Sigmoid colon (tissue), 7 donors: ENCODE measurements around the gene BCAT1. TPM values are rescaled to one million over a fixed set of nuclear protein-coding genes. Genes with fewer than 3 reads are reported as not detected.

Experiments
- DNase-seq: peaks from one replicate; pipeline ENCODE4 v3.0.0-alpha.2; 2019
- H3K27ac ChIP-seq, 4 donors: fragments of 200-600 bp; sonication (generic); one replicate each; pipeline ENCODE4 v1.5.1; 2016 to 2019; ENCODE audit warnings: mild to moderate bottlenecking in 1 of 4
- H3K27me3 ChIP-seq, 3 donors: fragments of 200-600 bp; sonication (generic); one replicate each; pipeline ENCODE4 v1.5.1; 2019; ENCODE audit warnings: mild to moderate bottlenecking in 1 of 3
- H3K36me3 ChIP-seq, 4 donors: fragments of 200-600 bp; sonication (generic); one replicate each; pipeline ENCODE4 v1.5.1; 2016 to 2019
- H3K4me1 ChIP-seq, 4 donors: fragments of 200-600 bp; sonication (generic); one replicate each; pipeline ENCODE4 v1.5.1; 2017 to 2019
- H3K4me3 ChIP-seq, 4 donors: fragments of 200-600 bp; sonication (generic); one replicate each; pipeline ENCODE4 v1.5.1; 2017 to 2019; ENCODE audit warnings: mild to moderate bottlenecking in 2 of 4, moderate library complexity in 1 of 4
- H3K9me3 ChIP-seq, 4 donors: fragments of 200-600 bp in 3 of 4; sonication (generic) in 3 of 4; one replicate each; pipeline versions ENCODE4 v1.5.1 to v1.6.1; 2013 to 2019
- EP300 ChIP-seq, 4 donors: sonication (generic); formaldehyde crosslinking; IDR thresholded peaks; one replicate each; pipeline ENCODE4 v1.6.1; 2017; ENCODE audit warnings: antibody characterized with exemption in 4 of 4
- POLR2A ChIP-seq, 2 donors: fragments of 450-650 bp; IDR thresholded peaks; one replicate each; pipeline ENCODE4 v1.6.1; 2016; ENCODE audit warnings: antibody characterized with exemption in 2 of 2, mild to moderate bottlenecking in 2 of 2, moderate library complexity in 2 of 2
- POLR2AphosphoS5 ChIP-seq, 4 donors: sonication (generic); formaldehyde crosslinking; IDR thresholded peaks; one replicate each; pipeline ENCODE4 v1.6.1; 2017; ENCODE audit warnings: antibody characterized with exemption in 4 of 4
- WGBS, 2 donors: extraction: QIAGEN DNeasy Blood & Tissue Kit; methylation state at CpG; one replicate each; pipeline ENCODE4 v1.1.7; 2013; 5-methylcytosine and 5-hydroxymethylcytosine counted together
- intact Hi-C: fragments of 100-400 bp; cut with DNase I; formaldehyde crosslinking; loops from one replicate; pipeline ENCODE4 v1.15.1; 2023
- polyA plus RNA-seq, 3 donors: library from polyadenylated mRNA; stranded (reverse); fragments of 200-250 nt; gene quantifications; one replicate each; pipeline ENCODE4 v1.2.3, GENCODE V29; 2013
- total RNA-seq, 4 donors: library from RNA; depleted of rRNA; stranded (reverse); fragments of >200 nt; gene quantifications; one replicate each; pipeline ENCODE4 v1.1.0, GENCODE V29; 2016
- TF ChIP-seq, protein P1 (sequence below), 4 experiments: fragments of 450-650 bp in 3 of 4; fragments of 200-600 bp in 1 of 4; IDR thresholded peaks; one replicate each; pipeline ENCODE4 v1.5.1; 2016 to 2019; ENCODE audit warnings: antibody characterized with exemption in 4 of 4, mild to moderate bottlenecking in 3 of 4, moderate library complexity in 2 of 4
- donor health status: healthy with polysubstance abuse.
- donor health status: Bipolar disorder and iron deficiency.
- donor health status: healthy.

BCAT1 gene
- total and polyA plus RNA-seq, 7 donors: 2.1 to 20.3 (median 12.0) TPM

DNA sequence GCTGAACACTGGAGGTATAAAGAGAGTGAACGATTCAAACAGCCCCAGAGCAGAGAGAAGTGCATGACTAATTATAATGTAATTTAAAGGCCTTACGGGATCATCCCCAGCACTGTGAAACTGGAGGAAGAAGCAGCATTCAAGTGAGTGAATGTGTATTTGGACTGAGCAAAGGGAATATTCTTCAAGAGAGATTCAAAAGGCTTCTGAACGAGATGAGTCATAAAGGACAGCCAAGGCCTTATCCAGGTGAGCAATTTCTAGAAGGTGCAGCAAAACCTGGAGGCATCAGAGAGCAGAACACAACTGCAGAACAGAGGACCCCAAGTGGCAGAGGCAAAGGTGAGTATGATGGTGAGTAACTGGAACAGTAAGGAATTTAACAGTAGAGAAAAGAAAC is 127.2 kb downstream of the BCAT1 start:
- 73 to 74% methylated on average over 3 of the region's 3 CpGs for WGBS, 2 donors
- peak overlapping the region in 1 of 4 donors; percentile 4 for H3K27ac ChIP-seq

DNA sequence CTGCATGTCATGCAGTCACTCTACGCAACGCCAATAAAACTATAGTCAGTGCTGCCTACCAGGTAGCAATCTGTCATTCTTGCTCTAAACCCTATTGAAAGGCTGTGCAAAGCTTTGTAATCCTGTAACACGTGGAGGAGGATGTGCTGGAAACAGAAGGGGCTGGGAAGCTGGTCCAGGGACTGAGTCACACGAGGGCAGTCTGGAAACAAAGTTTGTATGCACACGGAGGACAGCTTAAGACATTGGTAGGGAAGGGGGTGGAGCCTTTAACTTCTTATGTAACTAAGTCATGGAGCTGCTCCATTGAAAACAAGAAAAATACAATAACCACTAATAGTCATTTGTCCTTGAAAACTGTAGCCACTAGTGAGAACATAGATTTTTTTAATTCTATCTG is 128.0 kb downstream of the BCAT1 start:
- Histone ChIP-seq H3K4me3 (no peak overlapping the region), H3K27ac (no peak overlapping the region), H3K4me1 (no peaks in the 10 kb centered on the region), H3K27me3 (no peaks in the 10 kb centered on the region), H3K36me3 (no peaks in the 10 kb centered on the region), H3K9me3 (no peaks in the 10 kb centered on the region)
- no peak for TF ChIP-seq POLR2AphosphoS5 (IDR thresholded peaks at IDR 0.05)
- intact Hi-C loops: no loop called here
- 72 to 78% methylated on average over 5 of the region's 5 CpGs for WGBS, 2 donors
- DNase-seq: no peak

More for the DNA sequence above, 127.2 kb downstream of the BCAT1 start:
- no peak for TF ChIP-seq EP300 (IDR thresholded peaks at IDR 0.05)
- TF ChIP-seq, protein P1, sequence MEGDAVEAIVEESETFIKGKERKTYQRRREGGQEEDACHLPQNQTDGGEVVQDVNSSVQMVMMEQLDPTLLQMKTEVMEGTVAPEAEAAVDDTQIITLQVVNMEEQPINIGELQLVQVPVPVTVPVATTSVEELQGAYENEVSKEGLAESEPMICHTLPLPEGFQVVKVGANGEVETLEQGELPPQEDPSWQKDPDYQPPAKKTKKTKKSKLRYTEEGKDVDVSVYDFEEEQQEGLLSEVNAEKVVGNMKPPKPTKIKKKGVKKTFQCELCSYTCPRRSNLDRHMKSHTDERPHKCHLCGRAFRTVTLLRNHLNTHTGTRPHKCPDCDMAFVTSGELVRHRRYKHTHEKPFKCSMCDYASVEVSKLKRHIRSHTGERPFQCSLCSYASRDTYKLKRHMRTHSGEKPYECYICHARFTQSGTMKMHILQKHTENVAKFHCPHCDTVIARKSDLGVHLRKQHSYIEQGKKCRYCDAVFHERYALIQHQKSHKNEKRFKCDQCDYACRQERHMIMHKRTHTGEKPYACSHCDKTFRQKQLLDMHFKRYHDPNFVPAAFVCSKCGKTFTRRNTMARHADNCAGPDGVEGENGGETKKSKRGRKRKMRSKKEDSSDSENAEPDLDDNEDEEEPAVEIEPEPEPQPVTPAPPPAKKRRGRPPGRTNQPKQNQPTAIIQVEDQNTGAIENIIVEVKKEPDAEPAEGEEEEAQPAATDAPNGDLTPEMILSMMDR (IDR thresholded peaks at IDR 0.05): no peak
- TF ChIP-seq POLR2AphosphoS5 (IDR thresholded peaks at IDR 0.05): no peak
- TF ChIP-seq POLR2A (IDR thresholded peaks at IDR 0.05): no peak
- no peaks in the 10 kb centered on the region for H3K36me3 ChIP-seq
- no peak for DNase-seq
- no peaks in the 10 kb centered on the region for H3K27me3 ChIP-seq
- intact Hi-C loops: no loop called here
- H3K4me3 ChIP-seq: no peak overlapping the region
- H3K4me1 ChIP-seq: no peaks in the 10 kb centered on the region
- H3K9me3 ChIP-seq: no peaks in the 10 kb centered on the region

DNA sequence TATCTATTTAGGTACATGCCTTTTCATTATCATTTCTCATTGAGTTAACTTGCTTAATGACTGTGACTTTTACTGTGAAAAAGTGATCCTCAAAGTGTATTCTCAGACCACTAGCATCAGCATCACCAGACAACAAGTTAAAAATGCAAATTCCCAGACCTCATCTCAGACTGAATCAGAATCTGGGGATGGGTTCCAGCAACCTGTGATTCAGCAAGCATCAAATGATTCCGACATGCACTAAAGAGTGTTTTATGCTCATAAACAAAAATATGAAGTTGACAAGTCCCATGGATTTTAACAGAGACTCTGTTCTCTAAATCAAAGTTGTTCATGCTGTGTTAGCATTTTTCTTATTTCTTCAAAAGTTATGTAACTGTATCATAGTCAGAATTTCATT is 130.6 kb downstream of the BCAT1 start:
- H3K4me3 ChIP-seq: no peak overlapping the region
- no peaks in the 10 kb centered on the region for H3K4me1 ChIP-seq
- H3K27ac ChIP-seq: no peak overlapping the region
- TF ChIP-seq POLR2A (IDR thresholded peaks at IDR 0.05) (no peak), EP300 (IDR thresholded peaks at IDR 0.05) (no peak), POLR2AphosphoS5 (IDR thresholded peaks at IDR 0.05) (no peak)
- TF ChIP-seq, protein P1 (IDR thresholded peaks at IDR 0.05): no peak
- H3K27me3 ChIP-seq: no peaks in the 10 kb centered on the region
- no peaks in the 10 kb centered on the region for H3K9me3 ChIP-seq
- no peaks in the 10 kb centered on the region for H3K36me3 ChIP-seq
- WGBS, 2 donors: 91 to 93% methylated on average over 1 of the region's 1 CpG
- DNase-seq: no peak
- intact Hi-C loops: no loop called here

DNA sequence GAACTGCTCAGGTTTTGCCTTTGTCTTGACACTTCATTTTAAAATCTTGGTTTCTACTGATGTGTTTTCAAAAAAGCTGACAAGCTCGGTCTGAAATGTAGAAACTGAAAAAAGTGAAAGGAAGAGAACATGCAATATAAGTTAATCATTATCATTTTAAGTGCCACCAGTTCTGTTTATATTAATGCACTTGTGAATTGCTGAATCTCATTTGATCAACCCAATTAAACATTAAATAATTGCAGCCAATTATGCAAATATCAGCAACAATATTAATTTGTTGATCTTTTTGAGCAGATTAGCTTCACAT is 133.8 kb downstream of the BCAT1 start:
- intact Hi-C loops: no loop called here
- WGBS, 2 donors: 10 to 24% methylated on average over 1 of the region's 1 CpG
- no peaks in the 10 kb centered on the region for H3K9me3 ChIP-seq

DNA sequence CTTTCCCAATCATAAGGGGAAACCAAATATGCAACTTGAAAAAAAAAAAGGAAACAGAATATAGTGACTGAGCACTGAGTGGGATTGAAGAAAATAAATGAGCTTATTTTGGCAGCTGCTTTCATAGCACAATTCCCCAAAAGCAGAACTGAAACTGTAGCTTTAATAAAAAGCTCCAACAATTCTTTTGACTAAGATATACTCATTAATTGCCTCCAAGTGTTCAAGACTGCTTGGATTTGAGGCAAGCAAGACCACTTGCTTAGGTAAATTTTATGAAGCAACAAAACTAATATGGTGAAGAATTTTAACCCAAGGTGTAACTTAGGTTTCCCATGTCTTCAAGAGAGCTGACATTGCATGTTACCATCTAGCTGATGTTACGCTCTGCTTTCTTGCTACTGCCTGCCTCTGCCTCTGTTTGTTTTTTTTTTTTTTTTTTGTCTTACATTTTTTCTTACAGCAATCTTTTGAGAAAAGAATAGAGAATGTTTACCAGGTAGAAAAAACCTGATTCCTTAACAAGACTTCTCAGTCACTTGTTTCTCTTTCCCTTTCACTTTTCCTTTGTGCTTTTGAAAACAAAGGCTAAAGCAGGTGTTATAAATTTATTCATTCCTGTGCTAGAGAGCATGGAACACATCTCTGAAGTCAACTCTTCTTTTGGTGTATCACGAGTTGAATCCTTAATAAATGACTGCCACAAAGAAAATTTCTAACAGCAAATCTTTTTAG is 134.4 kb downstream of the BCAT1 start:
- no peaks in the 10 kb centered on the region for H3K9me3 ChIP-seq
- H3K27ac ChIP-seq: no peak overlapping the region
- H3K4me3 ChIP-seq: no peak overlapping the region
- no peak for DNase-seq
- H3K36me3 ChIP-seq: no peaks in the 10 kb centered on the region
- intact Hi-C loops: no loop called here
- H3K27me3 ChIP-seq: no peaks in the 10 kb centered on the region
- WGBS, 2 donors: 11 to 35% methylated on average over 2 of the region's 2 CpGs
- no peak for TF ChIP-seq POLR2AphosphoS5 (IDR thresholded peaks at IDR 0.05)
- TF ChIP-seq, protein P1 (IDR thresholded peaks at IDR 0.05): no peak
- no peak for TF ChIP-seq POLR2A (IDR thresholded peaks at IDR 0.05)
- no peak for TF ChIP-seq EP300 (IDR thresholded peaks at IDR 0.05)
- no peaks in the 10 kb centered on the region for H3K4me1 ChIP-seq

More for the DNA sequence above, 133.8 kb downstream of the BCAT1 start:
- no peak overlapping the region for H3K4me3 ChIP-seq
- no peaks in the 10 kb centered on the region for H3K36me3 ChIP-seq
- DNase-seq: no peak
- no peak overlapping the region for H3K27ac ChIP-seq
- TF ChIP-seq POLR2AphosphoS5 (IDR thresholded peaks at IDR 0.05) (no peak), EP300 (IDR thresholded peaks at IDR 0.05) (no peak), POLR2A (IDR thresholded peaks at IDR 0.05) (no peak)
- TF ChIP-seq, protein P1 (IDR thresholded peaks at IDR 0.05): no peak
- no peaks in the 10 kb centered on the region for H3K27me3 ChIP-seq
- H3K4me1 ChIP-seq: no peaks in the 10 kb centered on the region
